ENCODE data around the gene PPM1D. TPM values are rescaled to one million over a fixed set of nuclear protein-coding genes. Genes with fewer than 3 reads are reported as not detected.
A peak's percentile ranks its signal among the peaks of the same experiment; 100 is the strongest.

Gene PPM1D
- total RNA-seq, 2 experiments from 2014 or later: 18.1 to 18.3 TPM

GRCh38 chr17:60555786-60556185 is 44.2 kb upstream of the PPM1D start:
- no peaks in the 10 kb centered on the region for H3K36me3 ChIP-seq (ENCODE audit: insufficient read depth, low read length)
- H3K27ac ChIP-seq (ENCODE audit: low read depth in 1 of 2, low read length in 2 of 2): no peak overlapping the region
- no peak overlapping the region for H3K27ac Mint-ChIP-seq
- H3K4me1 ChIP-seq (ENCODE audit: insufficient read depth, low read length): no peaks in the 10 kb centered on the region
- DNase-seq (no peak), ATAC-seq (ENCODE audit: poor library complexity) (no peak)
- POLR2A ChIA-PET: no interaction called here
- H3K27me3 ChIP-seq (ENCODE audit: control insufficient read depth in 1 of 2, insufficient read depth in 2 of 2, low read length in 2 of 2): peaks cover 0 to 3% of the 10 kb centered on the region in 2 experiments
- TF ChIP-seq CTCF (IDR thresholded peaks at IDR 0.05): no peak
- intact Hi-C loops (cut with DNase I, micrococcal nuclease): no loop called here
- H3K9me3 ChIP-seq (ENCODE audit: control insufficient read depth in 1 of 2, insufficient read depth in 1 of 2, low read length in 2 of 2): peaks cover 15 to 17% of the 10 kb centered on the region in 2 experiments
- no peak overlapping the region for H3K4me3 Mint-ChIP-seq
- no peaks in the 10 kb centered on the region for H3K27me3 Mint-ChIP-seq
- no peaks in the 10 kb centered on the region for H3K36me3 Mint-ChIP-seq (ENCODE audit: low read depth)
- H3K4me1 Mint-ChIP-seq (ENCODE audit: low read depth): no peaks in the 10 kb centered on the region
- CTCF ChIA-PET: interaction anchor here (0.6 kb wide), 1 partner anchor 1323 kb away, joined by 3 read pairs; no protein-coding TSS in a partner anchor
- H3K9me3 Mint-ChIP-seq: peaks cover 6% of the 10 kb centered on the region
- H3K4me3 ChIP-seq (ENCODE audit: low read length): no peak overlapping the region

GRCh38 chr17:60557805-60558204 is 42.2 kb upstream of the PPM1D start:
- H3K4me3 ChIP-seq (ENCODE audit: low read length): no peak overlapping the region
- Mint-ChIP-seq H3K9me3 (peaks cover 6% of the 10 kb centered on the region), H3K4me1 (ENCODE audit: low read depth) (no peaks in the 10 kb centered on the region), H3K36me3 (ENCODE audit: low read depth) (no peaks in the 10 kb centered on the region), H3K27me3 (no peaks in the 10 kb centered on the region), H3K4me3 (no peak overlapping the region), H3K27ac (no peak overlapping the region)
- intact Hi-C loops (cut with DNase I, micrococcal nuclease): no loop called here
- DNase-seq: peak in 1 of 14 experiments; percentile 6
- H3K27ac ChIP-seq (ENCODE audit: low read depth in 1 of 2, low read length in 2 of 2): no peak overlapping the region
- TF ChIP-seq CTCF (IDR thresholded peaks at IDR 0.05): no peak
- ATAC-seq (ENCODE audit: poor library complexity): no peak
- no peaks in the 10 kb centered on the region for H3K4me1 ChIP-seq (ENCODE audit: insufficient read depth, low read length)
- H3K36me3 ChIP-seq (ENCODE audit: insufficient read depth, low read length): no peaks in the 10 kb centered on the region
- peaks cover 15 to 17% of the 10 kb centered on the region in 2 experiments for H3K9me3 ChIP-seq (ENCODE audit: control insufficient read depth in 1 of 2, insufficient read depth in 1 of 2, low read length in 2 of 2)
- peaks cover 0 to 3% of the 10 kb centered on the region in 2 experiments for H3K27me3 ChIP-seq (ENCODE audit: control insufficient read depth in 1 of 2, insufficient read depth in 2 of 2, low read length in 2 of 2)
- ChIA-PET CTCF (interaction anchor here (0.6 kb wide), 1 partner anchor 166 kb away, joined by 3 read pairs; the partner anchor contains the start of gene USP32), POLR2A (no interaction called here)

- Mint-ChIP-seq H3K9me3 (peaks cover 6% of the 10 kb centered on the region), H3K27ac (no peak overlapping the region), H3K4me1 (ENCODE audit: low read depth) (no peaks in the 10 kb centered on the region), H3K4me3 (no peak overlapping the region), H3K27me3 (no peaks in the 10 kb centered on the region), H3K36me3 (ENCODE audit: low read depth) (no peaks in the 10 kb centered on the region)
- DNase-seq (no peak), ATAC-seq (ENCODE audit: poor library complexity) (no peak)
- Histone ChIP-seq H3K36me3 (ENCODE audit: insufficient read depth, low read length) (no peaks in the 10 kb centered on the region), H3K27ac (ENCODE audit: low read depth in 1 of 2, low read length in 2 of 2) (no peak overlapping the region), H3K4me3 (ENCODE audit: low read length) (no peak overlapping the region), H3K4me1 (ENCODE audit: insufficient read depth, low read length) (no peaks in the 10 kb centered on the region), H3K27me3 (ENCODE audit: control insufficient read depth in 1 of 2, insufficient read depth in 2 of 2, low read length in 2 of 2) (peaks cover 0 to 3% of the 10 kb centered on the region in 2 experiments), H3K9me3 (ENCODE audit: control insufficient read depth in 1 of 2, insufficient read depth in 1 of 2, low read length in 2 of 2) (peaks cover 13 to 15% of the 10 kb centered on the region in 2 experiments)
- intact Hi-C loops (cut with DNase I, micrococcal nuclease): no loop called here
- ChIA-PET CTCF (no interaction called here), POLR2A (no interaction called here)
- no peak for TF ChIP-seq CTCF (IDR thresholded peaks at IDR 0.05)
These were observed 40.4 kb upstream of the PPM1D start for GRCh38 chr17:60559659-60559994.
